SU-DHL-6 (cell line): ENCODE results near the gene PSTPIP1.

Experiments used
- CTCF ChIP-seq: fragments of 200-600 bp; sonication (generic); IDR thresholded peaks from one replicate; pipeline ENCODE4 v1.5.1; 2017; ENCODE audit warnings: antibody characterized with exemption, mild to moderate bottlenecking, low read length, moderate library complexity; ENCODE audit not compliant: insufficient read depth, poor library complexity, severe bottlenecking
- EZH2phosphoT487 ChIP-seq: fragments of 200-600 bp; sonication (generic), shearing (Covaris generic); conservative IDR thresholded peaks from 2 replicates; pipeline ENCODE4 v1.6.1; 2018; ENCODE audit warnings: mild to moderate bottlenecking, antibody characterized with exemption, low read length, moderate library complexity, mixed read lengths

- no peak for TF ChIP-seq CTCF
- TF ChIP-seq EZH2phosphoT487 = no peak
Observed at GRCh38 chr15:77030928-77031375, 36.0 kb downstream of the PSTPIP1 start.
